Activated CD8-positive, alpha-beta memory T cell treated with anti-CD3 and anti-CD28 coated beads, Interleukin-2, amount 50 U/mL, for 48 hours (primary cell): Measurements from ENCODE around the gene SMS.

Experiments used
- DNase-seq: peaks from one replicate; pipeline ENCODE4 v3.0.0-alpha.2; 2020

SMS gene

GRCh38 chrX:21985332-21985777 is 44.8 kb downstream of the SMS start:
- peak; percentile 68 for DNase-seq

DNA sequence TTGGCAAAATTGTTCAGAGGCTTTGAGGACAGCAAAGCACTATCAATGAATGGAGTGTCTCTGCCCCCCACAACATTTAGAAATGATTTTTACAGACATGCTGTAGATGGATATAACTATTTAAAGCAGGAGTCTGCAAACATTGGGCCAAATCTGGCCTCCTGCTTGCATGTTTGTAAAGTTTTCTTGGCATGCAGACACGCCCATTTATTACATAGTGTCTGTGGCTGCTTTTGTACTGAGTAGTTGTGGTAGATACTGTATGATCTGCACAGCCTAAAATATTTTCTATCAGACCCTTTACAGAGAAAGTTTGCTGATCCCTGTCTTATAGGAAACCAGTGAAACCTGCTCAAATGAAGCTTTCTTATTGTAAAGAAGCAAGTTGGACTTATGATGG is 46.1 kb downstream of the SMS start:
- DNase-seq = no peak

- DNase-seq = no peak
Measured at GRCh38 chrX:21989384-21989783, 48.9 kb downstream of the SMS start.

DNA sequence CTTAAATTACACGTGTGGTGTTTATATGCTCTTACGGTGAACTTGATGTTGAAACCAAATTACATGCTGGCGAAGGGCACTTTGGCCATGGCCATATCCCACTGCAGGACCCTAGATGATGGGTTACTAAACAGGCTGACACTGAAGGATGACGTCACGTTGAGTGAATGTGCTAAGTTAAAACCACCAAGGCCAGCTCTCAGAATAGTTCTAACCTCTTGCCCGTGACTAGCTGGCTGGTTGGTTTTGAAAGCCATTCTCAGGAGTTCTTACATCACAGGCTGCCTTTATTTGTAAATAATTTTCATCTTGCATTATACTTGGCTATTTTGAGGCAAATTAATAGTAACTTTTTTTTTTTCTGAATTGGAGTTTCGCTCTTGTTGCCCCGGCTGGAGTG is 50.3 kb downstream of the SMS start:
- no peak for DNase-seq

- DNase-seq = no peak
Measured at GRCh38 chrX:21991504-21991903, 51.0 kb downstream of the SMS start.

GRCh38 chrX:21993265-21993664 is 52.8 kb downstream of the SMS start:
- no peak for DNase-seq

DNA sequence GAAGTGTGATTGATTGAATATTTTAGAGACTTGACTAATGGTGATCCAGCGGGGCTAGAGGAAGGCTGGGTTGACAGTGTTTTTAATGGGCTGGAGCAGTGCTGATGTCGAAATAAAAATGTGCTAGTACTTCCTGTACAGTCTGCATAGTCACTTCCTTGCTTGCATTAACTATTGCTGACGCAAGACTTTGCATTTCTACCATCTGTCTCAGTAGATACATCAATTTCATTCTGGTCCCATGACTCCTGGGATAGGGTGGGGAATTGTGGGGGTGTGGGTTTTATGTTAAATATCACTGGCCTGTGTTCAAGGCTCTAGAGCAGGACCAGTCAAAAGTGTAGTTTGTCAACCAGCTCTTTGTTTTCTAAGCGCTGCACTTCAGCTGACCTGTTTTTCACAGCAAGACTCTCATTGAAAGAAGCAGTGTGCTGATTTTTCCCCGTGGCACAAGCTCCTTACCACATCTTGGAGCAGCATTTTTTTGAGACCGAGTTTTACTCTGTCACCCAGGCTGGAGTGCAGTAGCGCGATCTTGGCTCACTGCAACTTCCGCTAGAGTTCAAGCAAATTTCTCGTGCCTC is 56.5 kb downstream of the SMS start:
- no peak for DNase-seq

DNA sequence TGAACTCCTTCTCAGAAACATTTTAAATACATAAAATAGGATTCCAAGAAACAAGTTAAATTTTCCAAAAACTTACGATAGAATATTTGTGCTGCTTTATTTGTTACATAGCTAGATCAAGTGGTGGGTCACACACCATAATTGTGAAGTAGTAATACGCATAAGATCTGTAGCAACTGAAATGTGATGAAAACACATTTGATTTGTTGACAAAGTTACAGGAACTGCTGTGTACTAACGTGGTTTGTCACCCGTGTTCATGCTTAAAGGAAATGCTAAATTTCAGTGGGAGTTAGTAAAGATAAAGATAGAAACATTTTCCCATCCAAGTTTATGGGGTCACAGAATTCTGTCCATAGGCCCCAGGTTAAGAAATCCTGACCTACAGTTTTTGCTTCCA is 57.5 kb downstream of the SMS start:
- no peak for DNase-seq

DNA sequence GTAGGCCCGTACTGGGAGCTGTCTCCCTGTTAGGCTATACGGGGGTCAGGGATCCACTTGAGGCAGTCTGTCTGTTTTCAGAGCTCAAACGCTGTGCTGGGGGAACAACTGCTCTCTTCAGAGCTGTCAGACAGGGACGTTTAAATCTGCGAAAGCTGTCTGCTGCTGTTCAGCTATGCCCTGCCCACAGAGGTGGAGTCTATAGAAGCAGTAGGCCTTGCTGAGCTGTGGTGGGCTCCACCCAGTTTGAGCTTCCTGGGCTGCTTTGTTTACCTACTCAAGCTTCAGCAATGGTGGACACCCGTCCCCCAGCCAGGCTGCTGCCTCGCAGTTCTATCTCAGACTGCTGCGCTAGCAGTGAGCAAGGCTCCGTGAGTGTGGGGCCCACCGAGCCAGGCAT is 64.4 kb downstream of the SMS start:
- DNase-seq = no peak

DNA sequence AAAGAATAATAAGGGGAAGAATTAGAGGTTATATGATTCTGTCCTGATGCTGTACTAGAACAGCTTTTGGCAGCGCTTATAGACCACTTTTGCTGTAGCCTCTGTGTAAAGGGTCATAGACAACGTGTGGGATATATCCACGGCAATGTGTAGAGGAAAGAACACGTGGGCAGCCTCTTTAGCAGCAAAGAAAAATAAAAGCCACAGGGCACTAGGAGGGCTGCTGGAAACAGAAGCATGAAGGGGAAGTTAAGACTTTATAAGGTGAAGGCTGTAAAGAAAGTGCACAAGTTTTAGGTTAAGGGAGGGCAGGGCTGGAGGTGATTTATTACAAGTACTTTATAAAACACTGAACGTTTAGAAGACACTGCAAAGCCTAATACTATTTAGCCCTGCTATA is 71.5 kb downstream of the SMS start:
- DNase-seq = no peak

DNA sequence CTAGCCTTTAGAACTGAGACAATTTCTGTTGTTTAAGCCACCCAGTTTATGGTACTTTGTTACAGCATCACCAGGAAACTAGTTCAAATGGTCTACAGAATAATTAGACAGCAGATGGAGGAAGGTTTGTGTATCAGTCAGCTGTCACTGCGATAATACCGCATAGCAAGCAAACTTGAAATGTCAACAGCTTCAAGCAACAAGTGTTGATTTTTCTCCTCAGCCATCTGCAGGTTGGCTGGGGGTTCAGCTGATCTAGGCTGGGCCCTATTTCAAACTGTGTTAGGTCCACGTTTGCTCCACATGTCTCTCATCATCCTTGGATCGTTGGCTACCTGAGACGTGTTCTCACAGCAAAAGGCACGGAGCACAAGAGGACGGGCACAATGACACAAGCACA is 72.4 kb downstream of the SMS start:
- DNase-seq = no peak

- DNase-seq = no peak
Measured at GRCh38 chrX:22015139-22015750, 74.7 kb downstream of the SMS start.

- no peak for DNase-seq
Measured at GRCh38 chrX:22021751-22022324, 81.3 kb downstream of the SMS start.

- no peak for DNase-seq
Measured at GRCh38 chrX:22024577-22024976, 84.1 kb downstream of the SMS start.

- no peak for DNase-seq
Measured at GRCh38 chrX:22025751-22026150, 85.2 kb downstream of the SMS start.

- DNase-seq = no peak
Measured at GRCh38 chrX:22026731-22027130, 86.2 kb downstream of the SMS start.

GRCh38 chrX:22032084-22032483 is 91.6 kb downstream of the SMS start, which contains the start of gene PHEX:
TSS of gene PHEX (plus strand) at chrX:22032325. CDS start at chrX:22033006, 681 bp downstream.
- DNase-seq = no peak

DNA sequence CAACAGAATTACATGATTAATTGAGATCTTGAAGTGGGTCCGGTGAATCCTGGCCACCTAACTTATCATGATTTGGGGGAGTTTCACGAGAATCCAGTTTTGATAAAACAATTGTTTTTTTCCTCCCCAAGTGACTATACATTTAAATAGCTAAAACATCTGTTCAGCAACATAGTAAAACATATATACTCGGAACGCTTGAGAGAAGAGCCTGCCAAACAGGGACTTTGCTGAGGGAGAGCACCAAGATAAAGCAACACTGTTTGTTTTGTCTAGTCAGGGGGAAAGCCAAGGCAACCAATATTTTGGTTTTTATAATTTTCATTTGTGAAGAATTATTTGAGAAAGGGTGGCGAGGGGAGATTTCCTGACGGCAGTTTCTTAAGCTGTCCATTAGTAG is 92.0 kb downstream of the SMS start:
- no peak for DNase-seq

- DNase-seq = no peak
Measured at GRCh38 chrX:22033818-22034217, 93.3 kb downstream of the SMS start.

GRCh38 chrX:22035236-22035635 is 94.7 kb downstream of the SMS start:
- DNase-seq = no peak

GRCh38 chrX:22037225-22037624 is 96.7 kb downstream of the SMS start:
- DNase-seq = no peak

DNA sequence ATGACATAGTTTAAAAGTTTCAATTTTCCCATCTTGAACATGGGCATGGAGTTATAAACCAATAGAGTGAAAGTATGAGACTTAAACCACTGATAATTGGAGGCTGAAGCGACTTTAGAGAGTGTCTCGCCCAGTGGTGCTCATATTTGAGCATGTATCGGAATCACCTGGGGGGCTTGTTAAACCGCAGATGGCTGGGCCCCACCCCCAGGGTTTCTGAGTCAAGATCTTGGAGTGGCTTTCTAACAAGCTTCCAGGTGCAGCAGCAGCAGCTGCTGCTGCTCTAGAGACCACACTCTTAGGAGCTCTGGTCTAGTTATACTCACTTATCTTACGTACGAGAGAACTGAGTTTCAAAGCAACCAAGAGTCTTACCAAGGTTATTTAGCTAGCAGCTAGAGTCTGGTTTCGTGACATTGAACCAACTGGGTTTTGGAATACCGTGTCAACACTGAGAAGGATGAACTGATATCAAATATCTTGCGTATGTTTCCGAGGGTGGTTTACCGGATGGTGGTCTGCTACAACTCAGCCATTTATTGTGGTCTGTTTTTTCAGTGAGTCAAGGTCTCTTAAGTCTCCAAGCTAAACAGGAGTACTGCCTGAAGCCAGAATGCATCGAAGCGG is 97.5 kb downstream of the SMS start:
- DNase-seq = no peak

GRCh38 chrX:22039541-22039940 is 99.0 kb downstream of the SMS start:
- DNase-seq = no peak

- DNase-seq = no peak
Measured at GRCh38 chrX:22040184-22040583, 99.7 kb downstream of the SMS start.
